IMR-90 (cell line): Measurements from ENCODE around the gene VEGFA. TPM values are rescaled to one million over a fixed set of nuclear protein-coding genes. Genes with fewer than 3 reads are reported as not detected.

ENCODE experiments used
- ATAC-seq: fragments of 200-7000 bp; cut with Tn5 transposase; 2 replicates; pipeline ENCODE4 v1.9.1; 2020; ENCODE audit warnings: low read depth, mild to moderate bottlenecking, moderate library complexity
- BruUV-seq: library from RNA; stranded (reverse); fragments of 400-500 nt; replicated peaks from 2 replicates; lab custom pipeline; 2021; lab: Mats Ljungman, UMichigan
- CTCF ChIA-PET: fragments of 300-600 bp; formaldehyde crosslinking; extraction: SDS; loops from one replicate; lab custom pipeline; 2021; ENCODE audit warnings: antibody characterized with exemption; lab: Yijun Ruan, JAX
- POLR2A ChIA-PET: fragments of 300-600 bp; sonication (Branson Sonifier 250); formaldehyde crosslinking; loops from one replicate; lab custom pipeline; 2022; ENCODE audit warnings: antibody characterized with exemption; ENCODE audit not compliant: unreplicated experiment; lab: Charles Lee
- DNase-seq: peaks from one replicate; pipeline ENCODE4 v3.0.0; 2013
- H2AFZ ChIP-seq: replicated peaks from 2 replicates; pipeline ENCODE3; 2013; ENCODE audit warnings: low read length, mild to moderate bottlenecking; ENCODE audit not compliant: poor library complexity
- H2AK5ac ChIP-seq: 2 replicates; pipeline ENCODE4 v1.6.1; 2013; ENCODE audit warnings: low read depth, low read length, inconsistent platforms
- H2AK9ac ChIP-seq: replicated peaks from 2 replicates; pipeline ENCODE3; 2013; ENCODE audit warnings: mild to moderate bottlenecking, low read depth, low read length, moderate library complexity; ENCODE audit not compliant: poor library complexity
- H2BK120ac ChIP-seq: 2 replicates; pipeline ENCODE4 v1.6.1; 2013; ENCODE audit warnings: low read depth, low read length, inconsistent platforms
- H2BK15ac ChIP-seq: 3 replicates; pipeline ENCODE4 v1.6.1; 2013; ENCODE audit warnings: low read depth, low read length, inconsistent platforms
- H2BK20ac ChIP-seq: 2 replicates; pipeline ENCODE4 v1.6.1; 2013; ENCODE audit warnings: low read depth, mild to moderate bottlenecking, inconsistent platforms, low read length, moderate library complexity
- H2BK5ac ChIP-seq: 2 replicates; pipeline ENCODE4 v1.6.1; 2013; ENCODE audit warnings: mild to moderate bottlenecking, low read depth, low read length, inconsistent platforms; ENCODE audit not compliant: poor library complexity, severe bottlenecking
- H3K14ac ChIP-seq: replicated peaks from 2 replicates; pipeline ENCODE4 v1.6.1; 2013; ENCODE audit warnings: low read depth, low read length, inconsistent platforms
- H3K18ac ChIP-seq: 2 replicates; pipeline ENCODE4 v1.6.1; 2013; ENCODE audit warnings: low read depth, low read length, control low read depth
- H3K23ac ChIP-seq: 2 replicates; pipeline ENCODE4 v1.6.1; 2013; ENCODE audit warnings: low read depth, low read length, inconsistent platforms
- H3K27ac ChIP-seq: 2 replicates; pipeline ENCODE4 v1.5.1; 2013; ENCODE audit warnings: mild to moderate bottlenecking, control low read depth, low read length; ENCODE audit not compliant: insufficient read depth
- H3K27me3 ChIP-seq: 2 replicates; pipeline ENCODE4 v1.6.1; 2013; ENCODE audit warnings: low read length; ENCODE audit not compliant: control insufficient read depth, insufficient read depth
- H3K36me3 ChIP-seq: 2 replicates; pipeline ENCODE4 v1.6.1; 2013; ENCODE audit warnings: low read length, mixed read lengths; ENCODE audit not compliant: control insufficient read depth, insufficient read depth
- H3K4ac ChIP-seq: 2 replicates; pipeline ENCODE4 v1.6.1; 2013; ENCODE audit warnings: low read depth, low read length, inconsistent platforms
- H3K4me1 ChIP-seq: 2 replicates; pipeline ENCODE4 v1.6.1; 2013; ENCODE audit warnings: low read length, mixed read lengths; ENCODE audit not compliant: control insufficient read depth, insufficient read depth
- H3K4me2 ChIP-seq: 2 replicates; pipeline ENCODE4 v1.6.1; 2013; ENCODE audit warnings: low read depth, mild to moderate bottlenecking, control low read depth, low read length, moderate library complexity
- H3K4me3 ChIP-seq: 2 replicates; pipeline ENCODE4 v1.5.1; 2013; ENCODE audit warnings: low read depth, mild to moderate bottlenecking, control low read depth, low read length, moderate library complexity; ENCODE audit not compliant: insufficient read depth
- H3K56ac ChIP-seq: 2 replicates; pipeline ENCODE4 v1.6.1; 2013; ENCODE audit warnings: low read length, inconsistent platforms; ENCODE audit not compliant: insufficient read depth; ENCODE audit errors: extremely low read depth
- H3K79me1 ChIP-seq, 2 experiments: 2 replicates each; pipeline ENCODE4 v1.6.1; 2013; ENCODE audit warnings: low read length in 2 of 2, inconsistent platforms in 1 of 2, low read depth in 1 of 2
- H3K9ac ChIP-seq: 2 replicates; pipeline ENCODE4 v1.6.1; 2013; ENCODE audit warnings: low read depth, low read length, control low read depth
- H3K9me1 ChIP-seq: 2 replicates; pipeline ENCODE4 v1.6.1; 2013; ENCODE audit warnings: low read length, inconsistent platforms; ENCODE audit not compliant: insufficient read depth
- H3K9me3 ChIP-seq: 2 replicates; pipeline ENCODE4 v1.6.1; 2013; ENCODE audit warnings: low read length; ENCODE audit not compliant: control insufficient read depth, insufficient read depth
- H4K20me1 ChIP-seq: 2 replicates; pipeline ENCODE4 v1.6.1; 2013; ENCODE audit warnings: low read length, inconsistent platforms; ENCODE audit not compliant: insufficient read depth
- H4K5ac ChIP-seq: 2 replicates; pipeline ENCODE4 v1.6.1; 2013; ENCODE audit warnings: mild to moderate bottlenecking, low read depth, low read length, control low read depth
- H4K8ac ChIP-seq, 2 experiments: 2 replicates each; pipeline ENCODE4 v1.6.1; 2013; ENCODE audit warnings: low read depth in 2 of 2, low read length in 2 of 2, control low read depth in 1 of 2, inconsistent platforms in 1 of 2
- H4K91ac ChIP-seq: 2 replicates; pipeline ENCODE4 v1.6.1; 2013; ENCODE audit warnings: low read depth, low read length, inconsistent platforms; ENCODE audit not compliant: insufficient read depth
- BHLHE40 ChIP-seq: fragments of 150-350 bp; IDR thresholded peaks from 2 replicates; pipeline ENCODE4 v1.6.1; 2016; ENCODE audit warnings: mild to moderate bottlenecking, low read depth, low read length
- CEBPB ChIP-seq: IDR thresholded peaks from 2 replicates; pipeline ENCODE4 v1.6.1; 2012; ENCODE audit warnings: low read depth, low read length, improper control_type of control experiment
- CHD1 ChIP-seq: IDR thresholded peaks from 2 replicates; pipeline ENCODE4 v1.6.1; 2012; ENCODE audit warnings: low read depth, low read length, improper control_type of control experiment
- FOS ChIP-seq: fragments of 150-350 bp; IDR thresholded peaks from 2 replicates; pipeline ENCODE4 v1.6.1; 2016; ENCODE audit warnings: low read depth, low read length
- MAFK ChIP-seq: IDR thresholded peaks from 2 replicates; pipeline ENCODE4 v1.6.1; 2012; ENCODE audit warnings: low read depth, low read length, improper control_type of control experiment
- MAZ ChIP-seq: IDR thresholded peaks from 2 replicates; pipeline ENCODE4 v1.6.1; 2012; ENCODE audit warnings: low read depth, mild to moderate bottlenecking, low read length, improper control_type of control experiment, moderate library complexity, borderline replicate concordance
- MXI1 ChIP-seq: IDR thresholded peaks from 2 replicates; pipeline ENCODE4 v1.6.1; 2012; ENCODE audit warnings: low read depth, mild to moderate bottlenecking, low read length, moderate library complexity, borderline replicate concordance
- POLR2A ChIP-seq: IDR thresholded peaks from 2 replicates; pipeline ENCODE4 v1.6.1; 2012; ENCODE audit warnings: mild to moderate bottlenecking, low read depth, low read length
- RAD21 ChIP-seq: IDR thresholded peaks from 2 replicates; pipeline ENCODE4 v1.6.1; 2012; ENCODE audit warnings: low read length, improper control_type of control experiment
- RCOR1 ChIP-seq: IDR thresholded peaks from 2 replicates; pipeline ENCODE4 v1.6.1; 2012; ENCODE audit warnings: mild to moderate bottlenecking, low read length, improper control_type of control experiment; ENCODE audit not compliant: insufficient replicate concordance
- RFX5 ChIP-seq: IDR thresholded peaks from 2 replicates; pipeline ENCODE4 v1.8.0; 2012; ENCODE audit warnings: low read depth, mild to moderate bottlenecking, low read length, moderate library complexity
- SMC3 ChIP-seq: fragments of 150-350 bp; IDR thresholded peaks from 2 replicates; pipeline ENCODE4 v1.6.1; 2016; ENCODE audit warnings: low read depth, mild to moderate bottlenecking, antibody characterized with exemption, low read length, moderate library complexity
- WGBS, 2 experiments: methylation state at CpG; one replicate each; pipeline versions ENCODE4 v1.1.5 to v1.1.7; 2013; ENCODE audit warnings: missing lambda C conversion rate in 2 of 2; ENCODE audit not compliant: insufficient read length in 1 of 2; ENCODE audit errors: extremely low coverage in 2 of 2; 5-methylcytosine and 5-hydroxymethylcytosine counted together
- dilution Hi-C: fragments of 300-500 bp; cut with HindIII; formaldehyde crosslinking; loops from one replicate; pipeline ENCODE4 v1.14.3; 2018; ENCODE audit warnings: low sequenced_read_pairs; ENCODE audit not compliant: unreplicated experiment
- in situ Hi-C: fragments of 300-500 bp; cut with MboI; formaldehyde crosslinking; loops from 3 replicates; pipeline ENCODE4 v1.14.3; 2019; ENCODE audit warnings: low sequenced_read_pairs, inconsistent platforms, mixed read lengths
- intact Hi-C: fragments of 100-400 bp; cut with micrococcal nuclease; formaldehyde crosslinking; loops from 2 replicates; pipeline ENCODE4 v1.10.0; 2022
- polyA plus RNA-seq, 3 experiments: library from polyadenylated mRNA; depleted of rRNA; stranded (reverse); fragments of >200 nt; gene quantifications; 2 replicates each; pipeline ENCODE4 v1.2.3, GENCODE V29; 2012; ENCODE audit warnings: low replicate concordance in 1 of 3
- total RNA-seq: library from RNA; depleted of rRNA; stranded (reverse); fragments of >200 nt; gene quantifications from 2 replicates; pipeline ENCODE4 v1.2.3, GENCODE V29; 2012
- TF ChIP-seq, protein P1 (sequence below): fragments of 150-350 bp; IDR thresholded peaks from 2 replicates; pipeline ENCODE4 v1.6.1; 2017; ENCODE audit warnings: mild to moderate bottlenecking, antibody characterized with exemption, low read length, low read depth
- TF ChIP-seq, protein P2 (sequence below): conservative IDR thresholded peaks from 2 replicates; pipeline ENCODE4 v1.5.1; 2012; ENCODE audit warnings: mild to moderate bottlenecking, low read depth, low read length, improper control_type of control experiment
- TF ChIP-seq, protein P3 (sequence below): fragments of 150-350 bp; IDR thresholded peaks from 2 replicates; pipeline ENCODE4 v1.6.1; 2016; ENCODE audit warnings: low read depth, mild to moderate bottlenecking, low read length, moderate library complexity, borderline replicate concordance

Gene VEGFA
- total and polyA plus RNA-seq, 2 of the 4 experiments (the other 2 are of a cell fraction) = 190 to 234 TPM

DNA sequence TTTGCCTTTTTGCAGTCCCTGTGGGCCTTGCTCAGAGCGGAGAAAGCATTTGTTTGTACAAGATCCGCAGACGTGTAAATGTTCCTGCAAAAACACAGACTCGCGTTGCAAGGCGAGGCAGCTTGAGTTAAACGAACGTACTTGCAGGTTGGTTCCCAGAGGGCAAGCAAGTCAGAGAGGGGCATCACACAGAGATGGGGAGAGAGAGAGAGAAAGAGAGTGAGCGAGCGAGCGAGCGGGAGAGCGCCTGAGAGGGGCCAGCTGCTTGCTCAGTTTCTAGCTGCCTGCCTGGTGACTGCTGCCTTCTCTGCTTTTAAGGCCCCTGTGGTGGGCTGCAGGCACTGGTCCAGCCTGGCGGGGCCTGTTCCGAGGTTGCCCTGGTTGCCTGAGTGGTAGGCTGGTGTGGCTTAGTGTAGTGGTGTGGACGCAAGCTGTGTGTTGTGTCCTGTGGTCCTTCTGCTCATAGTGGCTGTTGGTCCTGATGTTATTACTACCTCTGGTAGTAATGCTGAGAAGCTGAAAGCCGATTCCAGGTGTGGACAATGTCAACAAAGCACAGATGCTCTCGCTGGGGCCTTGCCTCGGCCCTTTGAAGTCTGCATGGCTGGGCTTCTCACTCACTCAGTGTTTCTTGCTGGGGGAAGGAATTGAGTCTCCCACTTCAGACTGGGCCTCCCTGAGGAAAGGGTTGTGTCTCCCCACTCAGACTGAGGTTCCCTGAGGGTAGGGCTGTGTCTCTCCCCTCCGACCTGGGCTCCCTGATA is 12.1 kb downstream of the VEGFA start:
- 86% methylated on average over 15 of the region's 20 CpGs; no CpG with 5 or more reads in 1 of the 2 experiments for WGBS, 2 experiments
- ATAC-seq = no peak
- H2BK15ac ChIP-seq = no peak overlapping the region
- H2AK9ac ChIP-seq = peak overlapping the region; percentile 1
- BruUV-seq = no TSS peak
- H3K4me3 ChIP-seq = no peak overlapping the region
- H3K23ac ChIP-seq = no peak overlapping the region
- H3K9ac ChIP-seq = no peak overlapping the region
- H3K79me1 ChIP-seq = peaks cover 53 to 76% of the 10 kb centered on the region in 2 experiments
- H3K14ac ChIP-seq = no peak overlapping the region
- ChIA-PET CTCF (no interaction called here), POLR2A (interaction anchor here (0.6 kb wide), 1 partner anchor 10 kb away, joined by 3 read pairs; no protein-coding TSS in a partner anchor)
- no peak overlapping the region for H2AK5ac ChIP-seq
- H3K27ac ChIP-seq = no peak overlapping the region
- peak overlapping the region; percentile 5 for H2AFZ ChIP-seq
- H3K36me3 ChIP-seq = peaks cover 89% of the 10 kb centered on the region
- no peak overlapping the region for H2BK120ac ChIP-seq
- peaks cover 12% of the 10 kb centered on the region for H3K9me1 ChIP-seq
- no peak for DNase-seq
- H3K4me1 ChIP-seq = peaks cover 2% of the 10 kb centered on the region; the same call in 1 of the 2 replicates
- in situ Hi-C loops = no loop called here
- peaks cover 93% of the 10 kb centered on the region for H4K20me1 ChIP-seq
- intact Hi-C loops = no loop called here
- no peak overlapping the region for H2BK20ac ChIP-seq
- H3K56ac ChIP-seq = no peak overlapping the region
- H3K4ac ChIP-seq = no peak overlapping the region
- no peaks in the 10 kb centered on the region for H3K9me3 ChIP-seq
- no peak overlapping the region for H3K18ac ChIP-seq
- H4K8ac ChIP-seq = no peak overlapping the region
- H4K91ac ChIP-seq = no peak overlapping the region
- no peak overlapping the region for H3K4me2 ChIP-seq
- H4K5ac ChIP-seq = no peak overlapping the region
- dilution Hi-C loops = no loop called here
- no peaks in the 10 kb centered on the region for H3K27me3 ChIP-seq
- H2BK5ac ChIP-seq = no peak overlapping the region
- TF ChIP-seq, protein P1, sequence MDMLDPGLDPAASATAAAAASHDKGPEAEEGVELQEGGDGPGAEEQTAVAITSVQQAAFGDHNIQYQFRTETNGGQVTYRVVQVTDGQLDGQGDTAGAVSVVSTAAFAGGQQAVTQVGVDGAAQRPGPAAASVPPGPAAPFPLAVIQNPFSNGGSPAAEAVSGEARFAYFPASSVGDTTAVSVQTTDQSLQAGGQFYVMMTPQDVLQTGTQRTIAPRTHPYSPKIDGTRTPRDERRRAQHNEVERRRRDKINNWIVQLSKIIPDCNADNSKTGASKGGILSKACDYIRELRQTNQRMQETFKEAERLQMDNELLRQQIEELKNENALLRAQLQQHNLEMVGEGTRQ = no peak
- TF ChIP-seq RAD21 (no peak), MAZ (no peak), MXI1 (no peak), POLR2A (no peak; the same call in 1 of the 2 replicates), CEBPB (no peak), RCOR1 (no peak), CHD1 (no peak), MAFK (no peak), SMC3 (no peak), FOS (no peak), RFX5 (no peak), BHLHE40 (no peak)
- TF ChIP-seq, protein P2, sequence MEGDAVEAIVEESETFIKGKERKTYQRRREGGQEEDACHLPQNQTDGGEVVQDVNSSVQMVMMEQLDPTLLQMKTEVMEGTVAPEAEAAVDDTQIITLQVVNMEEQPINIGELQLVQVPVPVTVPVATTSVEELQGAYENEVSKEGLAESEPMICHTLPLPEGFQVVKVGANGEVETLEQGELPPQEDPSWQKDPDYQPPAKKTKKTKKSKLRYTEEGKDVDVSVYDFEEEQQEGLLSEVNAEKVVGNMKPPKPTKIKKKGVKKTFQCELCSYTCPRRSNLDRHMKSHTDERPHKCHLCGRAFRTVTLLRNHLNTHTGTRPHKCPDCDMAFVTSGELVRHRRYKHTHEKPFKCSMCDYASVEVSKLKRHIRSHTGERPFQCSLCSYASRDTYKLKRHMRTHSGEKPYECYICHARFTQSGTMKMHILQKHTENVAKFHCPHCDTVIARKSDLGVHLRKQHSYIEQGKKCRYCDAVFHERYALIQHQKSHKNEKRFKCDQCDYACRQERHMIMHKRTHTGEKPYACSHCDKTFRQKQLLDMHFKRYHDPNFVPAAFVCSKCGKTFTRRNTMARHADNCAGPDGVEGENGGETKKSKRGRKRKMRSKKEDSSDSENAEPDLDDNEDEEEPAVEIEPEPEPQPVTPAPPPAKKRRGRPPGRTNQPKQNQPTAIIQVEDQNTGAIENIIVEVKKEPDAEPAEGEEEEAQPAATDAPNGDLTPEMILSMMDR = no peak
- TF ChIP-seq, protein P3, sequence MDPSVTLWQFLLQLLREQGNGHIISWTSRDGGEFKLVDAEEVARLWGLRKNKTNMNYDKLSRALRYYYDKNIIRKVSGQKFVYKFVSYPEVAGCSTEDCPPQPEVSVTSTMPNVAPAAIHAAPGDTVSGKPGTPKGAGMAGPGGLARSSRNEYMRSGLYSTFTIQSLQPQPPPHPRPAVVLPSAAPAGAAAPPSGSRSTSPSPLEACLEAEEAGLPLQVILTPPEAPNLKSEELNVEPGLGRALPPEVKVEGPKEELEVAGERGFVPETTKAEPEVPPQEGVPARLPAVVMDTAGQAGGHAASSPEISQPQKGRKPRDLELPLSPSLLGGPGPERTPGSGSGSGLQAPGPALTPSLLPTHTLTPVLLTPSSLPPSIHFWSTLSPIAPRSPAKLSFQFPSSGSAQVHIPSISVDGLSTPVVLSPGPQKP = no peak
